ENCODE measurements around the gene ANGPTL5.
"Not testable (repeated sequence)": the region's sequence is repeated elsewhere in the genome, so short reads cannot be mapped to it uniquely, and the experiment has no call there.

Gene ANGPTL5

DNA sequence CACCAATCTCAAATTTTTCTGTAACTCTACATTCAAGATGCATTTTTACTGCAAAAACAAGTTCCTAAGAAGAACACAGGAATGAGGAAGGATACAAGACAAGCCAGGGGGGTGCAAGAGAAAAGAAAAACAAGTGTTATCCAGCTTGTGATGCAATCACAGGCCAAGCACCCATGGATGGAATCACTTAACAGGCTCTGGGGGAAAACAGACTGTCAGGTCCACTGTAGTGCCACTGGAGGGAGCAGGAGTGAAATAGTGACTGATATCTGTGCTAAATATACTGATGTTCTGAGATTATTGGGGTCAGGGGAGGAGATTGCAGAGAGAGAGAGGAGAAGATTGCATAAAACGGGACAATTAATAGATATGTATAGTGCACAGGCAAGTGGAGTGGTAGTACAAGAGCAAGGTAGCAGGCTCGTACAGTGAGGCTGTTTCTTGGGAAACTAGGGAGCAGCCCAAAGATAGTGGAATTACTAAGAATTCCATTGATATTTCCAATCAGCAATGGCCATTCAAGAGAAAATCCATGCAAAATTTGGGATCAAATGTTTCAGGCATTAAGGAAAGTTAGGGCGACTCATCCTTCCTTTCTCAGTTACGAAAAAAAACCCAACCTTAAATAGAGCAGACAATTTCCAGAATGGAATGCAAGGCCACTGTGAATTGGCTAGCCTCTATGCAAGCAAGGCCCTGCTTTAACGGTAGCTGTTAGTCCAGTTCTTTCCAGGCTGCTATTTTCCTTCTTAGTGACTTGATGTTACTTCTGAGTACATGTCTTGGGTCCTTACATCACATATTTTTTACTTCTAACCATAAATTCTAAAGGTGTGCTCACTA, 53.7 kb downstream of the ANGPTL5 start:
- TF ChIP-seq, protein P1, sequence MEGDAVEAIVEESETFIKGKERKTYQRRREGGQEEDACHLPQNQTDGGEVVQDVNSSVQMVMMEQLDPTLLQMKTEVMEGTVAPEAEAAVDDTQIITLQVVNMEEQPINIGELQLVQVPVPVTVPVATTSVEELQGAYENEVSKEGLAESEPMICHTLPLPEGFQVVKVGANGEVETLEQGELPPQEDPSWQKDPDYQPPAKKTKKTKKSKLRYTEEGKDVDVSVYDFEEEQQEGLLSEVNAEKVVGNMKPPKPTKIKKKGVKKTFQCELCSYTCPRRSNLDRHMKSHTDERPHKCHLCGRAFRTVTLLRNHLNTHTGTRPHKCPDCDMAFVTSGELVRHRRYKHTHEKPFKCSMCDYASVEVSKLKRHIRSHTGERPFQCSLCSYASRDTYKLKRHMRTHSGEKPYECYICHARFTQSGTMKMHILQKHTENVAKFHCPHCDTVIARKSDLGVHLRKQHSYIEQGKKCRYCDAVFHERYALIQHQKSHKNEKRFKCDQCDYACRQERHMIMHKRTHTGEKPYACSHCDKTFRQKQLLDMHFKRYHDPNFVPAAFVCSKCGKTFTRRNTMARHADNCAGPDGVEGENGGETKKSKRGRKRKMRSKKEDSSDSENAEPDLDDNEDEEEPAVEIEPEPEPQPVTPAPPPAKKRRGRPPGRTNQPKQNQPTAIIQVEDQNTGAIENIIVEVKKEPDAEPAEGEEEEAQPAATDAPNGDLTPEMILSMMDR (conservative IDR thresholded peaks at IDR 0.05; ENCODE audit: control insufficient read depth, insufficient read depth, low read depth, low read length): peak; percentile 72
- no peak overlapping the region for H3K4me3 ChIP-seq (ENCODE audit: control insufficient read depth, low read depth, low read length)
- peak; percentile 83 for DNase-seq (ENCODE audit: low read depth)

DNA sequence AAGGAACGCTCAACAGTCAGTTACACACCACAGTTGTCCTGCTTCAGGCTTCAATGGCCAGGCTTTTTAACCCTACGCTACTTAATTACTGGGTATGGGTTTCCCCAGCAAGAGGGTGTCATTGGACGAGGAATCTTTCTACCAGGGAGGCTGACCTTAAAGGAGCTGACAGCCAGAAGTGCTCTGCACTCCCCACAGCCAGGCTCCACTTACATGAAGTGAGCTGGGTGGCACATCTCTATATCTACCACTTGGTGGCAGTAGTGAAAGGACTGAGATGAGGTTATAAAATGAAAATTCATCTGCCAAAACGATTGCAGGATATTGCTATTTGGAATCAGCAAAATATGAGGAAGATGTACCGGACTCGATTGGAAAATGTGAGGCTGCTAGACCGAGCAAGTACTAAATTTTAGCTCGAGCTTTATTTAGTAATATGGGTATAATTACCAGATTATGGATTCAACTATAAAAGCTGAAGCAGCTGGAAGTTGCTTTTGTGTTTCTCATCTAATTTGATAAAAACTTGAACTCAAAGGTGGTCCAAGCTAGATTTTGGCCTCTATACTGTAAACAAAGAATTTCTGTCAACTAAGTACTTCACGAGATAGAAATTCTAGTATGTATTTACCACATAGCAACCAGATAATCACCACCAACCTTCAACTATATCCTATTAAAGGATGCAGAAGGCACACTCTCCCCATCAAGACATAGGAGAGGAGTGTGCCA, 55.5 kb downstream of the ANGPTL5 start:
- DNase-seq (ENCODE audit: low read depth): peak; percentile 73
- H3K4me3 ChIP-seq (ENCODE audit: control insufficient read depth, low read depth, low read length): no peak overlapping the region
- TF ChIP-seq, protein P1 (conservative IDR thresholded peaks at IDR 0.05; ENCODE audit: control insufficient read depth, insufficient read depth, low read depth, low read length): peak; percentile 83

DNA sequence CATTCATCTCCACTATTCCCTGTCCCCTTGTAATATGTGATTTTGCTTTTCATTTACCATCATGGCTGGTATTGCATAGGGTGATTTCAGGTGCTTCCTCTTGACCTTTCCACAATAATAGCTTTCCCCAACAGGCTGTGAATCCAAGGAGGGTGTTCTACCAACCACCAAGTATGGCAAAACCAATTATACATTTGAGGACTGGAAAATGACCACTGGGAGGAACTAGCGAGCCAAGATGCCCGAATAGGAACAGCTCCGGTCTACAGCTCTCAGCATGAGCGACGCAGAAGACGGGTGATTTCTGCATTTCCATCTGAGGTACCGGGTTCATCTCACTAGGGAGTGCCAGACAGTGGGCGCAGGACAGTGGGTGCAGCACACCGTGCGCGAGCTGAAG, 64.1 kb downstream of the ANGPTL5 start:
- DNase-seq (ENCODE audit: low read depth): peak; percentile 36
- TF ChIP-seq, protein P1 (conservative IDR thresholded peaks at IDR 0.05; ENCODE audit: control insufficient read depth, insufficient read depth, low read depth, low read length): peak; percentile 35
- not testable (repeated sequence) for H3K4me3 ChIP-seq (ENCODE audit: control insufficient read depth, low read depth, low read length)

DNA sequence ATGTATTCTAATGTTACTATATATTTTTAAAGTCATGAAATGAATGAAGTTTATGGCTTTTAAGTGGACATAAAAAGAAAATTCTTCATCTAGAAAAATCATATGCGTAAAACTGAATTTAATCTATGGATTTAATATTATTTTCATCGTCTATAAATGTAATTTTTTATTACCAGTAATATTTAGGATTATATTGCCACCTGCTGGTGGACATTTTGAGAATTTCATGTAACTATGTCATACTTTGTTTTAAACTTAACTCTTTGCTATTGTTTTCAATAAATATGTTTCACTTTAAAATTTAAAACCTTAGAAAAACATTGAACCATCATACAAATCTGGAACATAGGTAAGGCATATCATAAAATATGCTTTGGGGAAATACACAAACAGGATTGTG, 68.1 kb downstream of the ANGPTL5 start:
- TF ChIP-seq, protein P1 (conservative IDR thresholded peaks at IDR 0.05; ENCODE audit: control insufficient read depth, insufficient read depth, low read depth, low read length): peak; percentile 21
- DNase-seq (ENCODE audit: low read depth): peak; percentile 46
- no peak overlapping the region for H3K4me3 ChIP-seq (ENCODE audit: control insufficient read depth, low read depth, low read length)

DNA sequence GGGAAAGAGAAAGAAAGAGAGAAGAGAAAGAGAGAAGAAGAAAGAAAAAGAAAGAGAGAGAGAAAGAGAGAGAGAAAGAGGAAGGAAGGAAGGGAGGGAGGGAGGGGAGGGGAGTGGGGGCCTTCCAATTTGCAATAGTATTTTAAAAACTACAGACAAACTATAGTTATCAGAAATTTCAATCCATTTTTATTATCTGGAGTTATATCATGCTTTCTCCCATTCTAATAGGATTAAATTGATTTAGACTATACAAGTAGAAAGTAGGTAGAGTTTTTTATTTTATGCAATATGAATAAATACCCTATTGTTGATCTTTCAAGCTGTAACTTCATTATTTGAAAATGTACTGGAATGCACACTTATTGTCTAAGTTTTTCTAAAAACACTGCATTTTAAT, 71.7 kb downstream of the ANGPTL5 start:
- DNase-seq (ENCODE audit: low read depth): no peak
- H3K4me3 ChIP-seq (ENCODE audit: control insufficient read depth, low read depth, low read length): no peak overlapping the region
- TF ChIP-seq, protein P1 (conservative IDR thresholded peaks at IDR 0.05; ENCODE audit: control insufficient read depth, insufficient read depth, low read depth, low read length): no peak

DNA sequence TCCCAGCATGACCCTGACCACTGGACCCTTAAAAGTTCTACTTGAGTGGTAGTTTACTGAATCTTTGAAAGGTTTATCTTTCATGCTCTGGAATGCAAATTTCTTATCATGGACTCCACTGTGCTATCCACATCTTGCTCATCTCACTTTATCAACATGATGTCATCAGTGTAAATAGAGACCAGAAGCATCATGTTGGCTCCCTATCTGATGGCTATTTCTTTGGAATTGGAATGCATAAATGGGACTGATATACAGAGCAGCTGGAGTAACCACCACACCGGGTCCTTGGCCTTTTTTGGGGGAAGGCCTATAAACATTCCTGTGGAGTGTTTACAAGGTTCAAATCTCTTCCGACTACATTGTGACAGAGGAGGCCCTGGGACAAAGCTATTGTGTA, 75.6 kb downstream of the ANGPTL5 start:
- DNase-seq (ENCODE audit: low read depth): no peak
- no peak overlapping the region for H3K4me3 ChIP-seq (ENCODE audit: control insufficient read depth, low read depth, low read length)
- TF ChIP-seq, protein P1 (conservative IDR thresholded peaks at IDR 0.05; ENCODE audit: control insufficient read depth, insufficient read depth, low read depth, low read length): no peak
